Suprapubic skin (tissue), 4 donors: ENCODE results near the gene ZDHHC24.

Experiments used
- POLR2A ChIP-seq, 2 donors: fragments of 450-650 bp; IDR thresholded peaks; one replicate each; pipeline ENCODE4 v1.6.1; 2017; ENCODE audit warnings: antibody characterized with exemption in 2 of 2, mild to moderate bottlenecking in 2 of 2, moderate library complexity in 2 of 2
- POLR2AphosphoS5 ChIP-seq, 3 donors: sonication (generic); formaldehyde crosslinking; IDR thresholded peaks; one replicate each; pipeline ENCODE4 v1.6.1; 2017; ENCODE audit warnings: antibody characterized with exemption in 3 of 3
- TF ChIP-seq, protein P1 (sequence below), 2 donors: fragments of 200-600 bp in 1 of 2; fragments of 450-650 bp in 1 of 2; sonication (generic) in 1 of 2; IDR thresholded peaks; one replicate each; pipeline ENCODE4 v1.5.1; 2016 to 2019; ENCODE audit warnings: antibody characterized with exemption in 2 of 2, mild to moderate bottlenecking in 1 of 2, moderate library complexity in 1 of 2

DNA sequence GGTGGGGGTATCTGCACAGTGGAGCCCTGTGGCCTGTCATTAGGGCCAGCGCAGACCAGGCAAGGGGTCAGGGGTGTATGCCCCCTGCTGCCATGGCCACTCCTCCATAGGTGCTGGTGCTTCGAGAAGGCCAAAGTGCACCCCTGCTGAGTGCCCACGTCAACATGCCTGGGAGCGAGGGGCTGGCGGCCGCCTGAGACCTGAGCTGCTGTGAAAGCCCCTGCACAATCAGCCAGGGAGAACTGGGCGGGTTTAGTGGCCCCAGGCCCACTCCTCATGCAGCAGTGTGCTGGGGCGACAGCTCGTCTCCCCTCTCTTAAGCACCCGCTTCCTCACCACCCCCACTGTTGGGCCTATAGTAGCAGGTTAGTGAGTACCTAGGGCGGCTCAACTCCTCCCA is 14.0 kb downstream of the ZDHHC24 start:
- TF ChIP-seq, protein P1, sequence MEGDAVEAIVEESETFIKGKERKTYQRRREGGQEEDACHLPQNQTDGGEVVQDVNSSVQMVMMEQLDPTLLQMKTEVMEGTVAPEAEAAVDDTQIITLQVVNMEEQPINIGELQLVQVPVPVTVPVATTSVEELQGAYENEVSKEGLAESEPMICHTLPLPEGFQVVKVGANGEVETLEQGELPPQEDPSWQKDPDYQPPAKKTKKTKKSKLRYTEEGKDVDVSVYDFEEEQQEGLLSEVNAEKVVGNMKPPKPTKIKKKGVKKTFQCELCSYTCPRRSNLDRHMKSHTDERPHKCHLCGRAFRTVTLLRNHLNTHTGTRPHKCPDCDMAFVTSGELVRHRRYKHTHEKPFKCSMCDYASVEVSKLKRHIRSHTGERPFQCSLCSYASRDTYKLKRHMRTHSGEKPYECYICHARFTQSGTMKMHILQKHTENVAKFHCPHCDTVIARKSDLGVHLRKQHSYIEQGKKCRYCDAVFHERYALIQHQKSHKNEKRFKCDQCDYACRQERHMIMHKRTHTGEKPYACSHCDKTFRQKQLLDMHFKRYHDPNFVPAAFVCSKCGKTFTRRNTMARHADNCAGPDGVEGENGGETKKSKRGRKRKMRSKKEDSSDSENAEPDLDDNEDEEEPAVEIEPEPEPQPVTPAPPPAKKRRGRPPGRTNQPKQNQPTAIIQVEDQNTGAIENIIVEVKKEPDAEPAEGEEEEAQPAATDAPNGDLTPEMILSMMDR (IDR thresholded peaks at IDR 0.05): no peak
- TF ChIP-seq POLR2A (IDR thresholded peaks at IDR 0.05) (no peak), POLR2AphosphoS5 (IDR thresholded peaks at IDR 0.05) (no peak)
